IMR-90 (cell line): Measurements from ENCODE around the gene NLRP14. TPM values are rescaled to one million over a fixed set of nuclear protein-coding genes. Genes with fewer than 3 reads are reported as not detected.

Source experiments
- ATAC-seq: fragments of 200-7000 bp; cut with Tn5 transposase; 2 replicates; pipeline ENCODE4 v1.9.1; 2020; ENCODE audit warnings: low read depth, mild to moderate bottlenecking, moderate library complexity
- BruUV-seq: library from RNA; stranded (reverse); fragments of 400-500 nt; replicated peaks from 2 replicates; lab custom pipeline; 2021; lab: Mats Ljungman, UMichigan
- CTCF ChIA-PET: fragments of 300-600 bp; formaldehyde crosslinking; extraction: SDS; loops from one replicate; lab custom pipeline; 2021; ENCODE audit warnings: antibody characterized with exemption; lab: Yijun Ruan, JAX
- POLR2A ChIA-PET: fragments of 300-600 bp; sonication (Branson Sonifier 250); formaldehyde crosslinking; loops from one replicate; lab custom pipeline; 2022; ENCODE audit warnings: antibody characterized with exemption; ENCODE audit not compliant: unreplicated experiment; lab: Charles Lee
- DNase-seq: peaks from one replicate; pipeline ENCODE4 v3.0.0; 2013
- H2AFZ ChIP-seq: replicated peaks from 2 replicates; pipeline ENCODE3; 2013; ENCODE audit warnings: low read length, mild to moderate bottlenecking; ENCODE audit not compliant: poor library complexity
- H2AK5ac ChIP-seq: 2 replicates; pipeline ENCODE4 v1.6.1; 2013; ENCODE audit warnings: low read depth, low read length, inconsistent platforms
- H2AK9ac ChIP-seq: replicated peaks from 2 replicates; pipeline ENCODE3; 2013; ENCODE audit warnings: mild to moderate bottlenecking, low read depth, low read length, moderate library complexity; ENCODE audit not compliant: poor library complexity
- H2BK120ac ChIP-seq: 2 replicates; pipeline ENCODE4 v1.6.1; 2013; ENCODE audit warnings: low read depth, low read length, inconsistent platforms
- H2BK15ac ChIP-seq: 3 replicates; pipeline ENCODE4 v1.6.1; 2013; ENCODE audit warnings: low read depth, low read length, inconsistent platforms
- H2BK20ac ChIP-seq: 2 replicates; pipeline ENCODE4 v1.6.1; 2013; ENCODE audit warnings: low read depth, mild to moderate bottlenecking, inconsistent platforms, low read length, moderate library complexity
- H2BK5ac ChIP-seq: 2 replicates; pipeline ENCODE4 v1.6.1; 2013; ENCODE audit warnings: mild to moderate bottlenecking, low read depth, low read length, inconsistent platforms; ENCODE audit not compliant: poor library complexity, severe bottlenecking
- H3K14ac ChIP-seq: replicated peaks from 2 replicates; pipeline ENCODE4 v1.6.1; 2013; ENCODE audit warnings: low read depth, low read length, inconsistent platforms
- H3K18ac ChIP-seq: 2 replicates; pipeline ENCODE4 v1.6.1; 2013; ENCODE audit warnings: low read depth, low read length, control low read depth
- H3K23ac ChIP-seq: 2 replicates; pipeline ENCODE4 v1.6.1; 2013; ENCODE audit warnings: low read depth, low read length, inconsistent platforms
- H3K27ac ChIP-seq: 2 replicates; pipeline ENCODE4 v1.5.1; 2013; ENCODE audit warnings: mild to moderate bottlenecking, control low read depth, low read length; ENCODE audit not compliant: insufficient read depth
- H3K27me3 ChIP-seq: 2 replicates; pipeline ENCODE4 v1.6.1; 2013; ENCODE audit warnings: low read length; ENCODE audit not compliant: control insufficient read depth, insufficient read depth
- H3K36me3 ChIP-seq: 2 replicates; pipeline ENCODE4 v1.6.1; 2013; ENCODE audit warnings: low read length, mixed read lengths; ENCODE audit not compliant: control insufficient read depth, insufficient read depth
- H3K4ac ChIP-seq: 2 replicates; pipeline ENCODE4 v1.6.1; 2013; ENCODE audit warnings: low read depth, low read length, inconsistent platforms
- H3K4me1 ChIP-seq: 2 replicates; pipeline ENCODE4 v1.6.1; 2013; ENCODE audit warnings: low read length, mixed read lengths; ENCODE audit not compliant: control insufficient read depth, insufficient read depth
- H3K4me2 ChIP-seq: 2 replicates; pipeline ENCODE4 v1.6.1; 2013; ENCODE audit warnings: low read depth, mild to moderate bottlenecking, control low read depth, low read length, moderate library complexity
- H3K4me3 ChIP-seq: 2 replicates; pipeline ENCODE4 v1.5.1; 2013; ENCODE audit warnings: low read depth, mild to moderate bottlenecking, control low read depth, low read length, moderate library complexity; ENCODE audit not compliant: insufficient read depth
- H3K56ac ChIP-seq: 2 replicates; pipeline ENCODE4 v1.6.1; 2013; ENCODE audit warnings: low read length, inconsistent platforms; ENCODE audit not compliant: insufficient read depth; ENCODE audit errors: extremely low read depth
- H3K79me1 ChIP-seq, 2 experiments: 2 replicates each; pipeline ENCODE4 v1.6.1; 2013; ENCODE audit warnings: low read length in 2 of 2, inconsistent platforms in 1 of 2, low read depth in 1 of 2
- H3K9ac ChIP-seq: 2 replicates; pipeline ENCODE4 v1.6.1; 2013; ENCODE audit warnings: low read depth, low read length, control low read depth
- H3K9me1 ChIP-seq: 2 replicates; pipeline ENCODE4 v1.6.1; 2013; ENCODE audit warnings: low read length, inconsistent platforms; ENCODE audit not compliant: insufficient read depth
- H3K9me3 ChIP-seq: 2 replicates; pipeline ENCODE4 v1.6.1; 2013; ENCODE audit warnings: low read length; ENCODE audit not compliant: control insufficient read depth, insufficient read depth
- H4K20me1 ChIP-seq: 2 replicates; pipeline ENCODE4 v1.6.1; 2013; ENCODE audit warnings: low read length, inconsistent platforms; ENCODE audit not compliant: insufficient read depth
- H4K5ac ChIP-seq: 2 replicates; pipeline ENCODE4 v1.6.1; 2013; ENCODE audit warnings: mild to moderate bottlenecking, low read depth, low read length, control low read depth
- H4K8ac ChIP-seq, 2 experiments: 2 replicates each; pipeline ENCODE4 v1.6.1; 2013; ENCODE audit warnings: low read depth in 2 of 2, low read length in 2 of 2, control low read depth in 1 of 2, inconsistent platforms in 1 of 2
- H4K91ac ChIP-seq: 2 replicates; pipeline ENCODE4 v1.6.1; 2013; ENCODE audit warnings: low read depth, low read length, inconsistent platforms; ENCODE audit not compliant: insufficient read depth
- FOS ChIP-seq: fragments of 150-350 bp; IDR thresholded peaks from 2 replicates; pipeline ENCODE4 v1.6.1; 2016; ENCODE audit warnings: low read depth, low read length
- MAFK ChIP-seq: IDR thresholded peaks from 2 replicates; pipeline ENCODE4 v1.6.1; 2012; ENCODE audit warnings: low read depth, low read length, improper control_type of control experiment
- NFE2L2 ChIP-seq: fragments of 150-350 bp; IDR thresholded peaks from 2 replicates; pipeline ENCODE4 v1.6.1; 2016; ENCODE audit warnings: low read depth, mild to moderate bottlenecking, low read length
- POLR2A ChIP-seq: IDR thresholded peaks from 2 replicates; pipeline ENCODE4 v1.6.1; 2012; ENCODE audit warnings: mild to moderate bottlenecking, low read depth, low read length
- RFX5 ChIP-seq: IDR thresholded peaks from 2 replicates; pipeline ENCODE4 v1.8.0; 2012; ENCODE audit warnings: low read depth, mild to moderate bottlenecking, low read length, moderate library complexity
- WGBS, 2 experiments: methylation state at CpG; one replicate each; pipeline versions ENCODE4 v1.1.5 to v1.1.7; 2013; ENCODE audit warnings: missing lambda C conversion rate in 2 of 2; ENCODE audit not compliant: insufficient read length in 1 of 2; ENCODE audit errors: extremely low coverage in 2 of 2; 5-methylcytosine and 5-hydroxymethylcytosine counted together
- dilution Hi-C: fragments of 300-500 bp; cut with HindIII; formaldehyde crosslinking; loops from one replicate; pipeline ENCODE4 v1.14.3; 2018; ENCODE audit warnings: low sequenced_read_pairs; ENCODE audit not compliant: unreplicated experiment
- in situ Hi-C: fragments of 300-500 bp; cut with MboI; formaldehyde crosslinking; loops from 3 replicates; pipeline ENCODE4 v1.14.3; 2019; ENCODE audit warnings: low sequenced_read_pairs, inconsistent platforms, mixed read lengths
- intact Hi-C: fragments of 100-400 bp; cut with micrococcal nuclease; formaldehyde crosslinking; loops from 2 replicates; pipeline ENCODE4 v1.10.0; 2022
- polyA plus RNA-seq, 3 experiments: library from polyadenylated mRNA; depleted of rRNA; stranded (reverse); fragments of >200 nt; gene quantifications; 2 replicates each; pipeline ENCODE4 v1.2.3, GENCODE V29; 2012; ENCODE audit warnings: low replicate concordance in 1 of 3
- total RNA-seq: library from RNA; depleted of rRNA; stranded (reverse); fragments of >200 nt; gene quantifications from 2 replicates; pipeline ENCODE4 v1.2.3, GENCODE V29; 2012
- TF ChIP-seq, protein P1 (sequence below): fragments of 150-350 bp; IDR thresholded peaks from 2 replicates; pipeline ENCODE4 v1.6.1; 2016; ENCODE audit warnings: low read depth, mild to moderate bottlenecking, low read length, moderate library complexity, borderline replicate concordance

Gene NLRP14
- total and polyA plus RNA-seq, 2 of the 4 experiments (the other 2 are of a cell fraction) = under 0.01 TPM; not detected in 1

DNA sequence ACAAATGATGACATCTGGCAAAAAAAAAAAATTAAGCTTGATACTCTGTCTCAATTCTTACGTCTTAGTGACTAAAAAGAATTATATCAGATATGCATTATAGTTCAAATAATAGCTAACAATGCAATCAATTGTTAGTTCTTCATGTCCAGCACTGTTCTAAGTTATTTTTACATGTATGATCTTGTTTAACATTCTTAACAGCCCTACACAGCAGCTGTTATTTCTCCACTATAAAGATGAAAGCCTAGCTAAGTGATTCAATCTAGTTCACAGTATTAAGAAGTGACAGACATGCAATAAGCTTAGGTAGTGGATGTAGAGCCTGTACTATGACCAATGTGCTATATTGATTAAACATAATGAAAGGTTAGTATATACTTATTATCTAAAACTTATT, 4.3 kb upstream of the NLRP14 start:
- H3K4me3 ChIP-seq = no peak overlapping the region
- H3K9ac ChIP-seq = no peak overlapping the region
- H2BK5ac ChIP-seq = no peak overlapping the region
- dilution Hi-C loops = no loop called here
- H2BK20ac ChIP-seq = no peak overlapping the region
- H3K14ac ChIP-seq = no peak overlapping the region
- ChIA-PET POLR2A (interaction anchor here (0.6 kb wide), 1 partner anchor 9 kb away, joined by 5 read pairs; no protein-coding TSS in a partner anchor), CTCF (interaction anchor here (0.8 kb wide), 1 partner anchor 261 kb away, joined by 4 read pairs; no protein-coding TSS in a partner anchor)
- no peak overlapping the region for H3K4ac ChIP-seq
- peaks cover 7% of the 10 kb centered on the region; the same call in 1 of the 2 replicates for H3K9me1 ChIP-seq
- no peak overlapping the region for H3K23ac ChIP-seq
- intact Hi-C loops = no loop called here
- no peak overlapping the region for H3K18ac ChIP-seq
- WGBS, 2 experiments = no CpG with 5 or more reads among the region's 1 CpG
- no peak for TF ChIP-seq MAFK
- no peak for TF ChIP-seq NFE2L2
- TF ChIP-seq FOS = no peak
- TF ChIP-seq RFX5 = no peak
- TF ChIP-seq, protein P1, sequence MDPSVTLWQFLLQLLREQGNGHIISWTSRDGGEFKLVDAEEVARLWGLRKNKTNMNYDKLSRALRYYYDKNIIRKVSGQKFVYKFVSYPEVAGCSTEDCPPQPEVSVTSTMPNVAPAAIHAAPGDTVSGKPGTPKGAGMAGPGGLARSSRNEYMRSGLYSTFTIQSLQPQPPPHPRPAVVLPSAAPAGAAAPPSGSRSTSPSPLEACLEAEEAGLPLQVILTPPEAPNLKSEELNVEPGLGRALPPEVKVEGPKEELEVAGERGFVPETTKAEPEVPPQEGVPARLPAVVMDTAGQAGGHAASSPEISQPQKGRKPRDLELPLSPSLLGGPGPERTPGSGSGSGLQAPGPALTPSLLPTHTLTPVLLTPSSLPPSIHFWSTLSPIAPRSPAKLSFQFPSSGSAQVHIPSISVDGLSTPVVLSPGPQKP = no peak
- no peak for TF ChIP-seq POLR2A
- no peaks in the 10 kb centered on the region for H4K20me1 ChIP-seq
- H2BK120ac ChIP-seq = no peak overlapping the region
- H2AK9ac ChIP-seq = no peak overlapping the region
- H3K4me2 ChIP-seq = no peak overlapping the region
- no peak overlapping the region for H4K5ac ChIP-seq
- ATAC-seq = no peak
- H3K4me1 ChIP-seq = peaks cover 1% of the 10 kb centered on the region; the same call in 1 of the 2 replicates
- no peaks in the 10 kb centered on the region for H3K36me3 ChIP-seq
- H4K91ac ChIP-seq = no peak overlapping the region
- peaks cover 3 to 12% of the 10 kb centered on the region in 2 experiments; a peak in 1 of 4 replicates for H3K79me1 ChIP-seq
- in situ Hi-C loops = no loop called here
- H3K27me3 ChIP-seq = no peaks in the 10 kb centered on the region
- no peak overlapping the region for H2AK5ac ChIP-seq
- BruUV-seq = no TSS peak
- no peak overlapping the region for H2AFZ ChIP-seq
- no peak overlapping the region for H3K56ac ChIP-seq
- H4K8ac ChIP-seq = no peak overlapping the region
- H2BK15ac ChIP-seq = no peak overlapping the region
- H3K9me3 ChIP-seq = no peaks in the 10 kb centered on the region
- no peak for DNase-seq
- no peak overlapping the region for H3K27ac ChIP-seq
